Stimulated activated CD8-positive, alpha-beta memory T cell treated with anti-CD3 and anti-CD28 coated beads, Interleukin-7, amount 100 ng/mL, for 24 hours (primary cell): Measurements from ENCODE around the gene ULK4.

Experiments used
- DNase-seq: peaks from one replicate; pipeline ENCODE4 v3.0.0-alpha.2; 2020; ENCODE audit warnings: low read depth

Gene ULK4

DNA sequence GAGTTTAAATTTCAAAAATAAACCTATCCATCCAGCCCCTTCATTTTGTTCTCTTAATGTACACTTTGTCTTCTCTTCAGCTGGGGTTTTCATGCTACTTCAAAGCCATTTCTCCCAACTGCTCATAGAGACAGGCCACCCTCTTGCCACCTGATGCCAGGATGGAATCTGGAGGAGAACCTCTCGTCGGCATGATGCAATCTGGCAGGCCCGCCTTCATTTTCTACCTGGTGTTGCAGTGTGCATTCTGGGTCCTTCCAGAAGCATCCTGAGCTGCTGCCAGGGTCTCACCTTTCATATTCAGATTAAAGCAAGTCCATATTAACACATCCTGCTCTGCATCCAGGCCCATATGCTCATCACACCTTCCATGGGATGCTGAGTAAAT, 701.8 kb downstream of the ULK4 start:
- no peak for DNase-seq

DNA sequence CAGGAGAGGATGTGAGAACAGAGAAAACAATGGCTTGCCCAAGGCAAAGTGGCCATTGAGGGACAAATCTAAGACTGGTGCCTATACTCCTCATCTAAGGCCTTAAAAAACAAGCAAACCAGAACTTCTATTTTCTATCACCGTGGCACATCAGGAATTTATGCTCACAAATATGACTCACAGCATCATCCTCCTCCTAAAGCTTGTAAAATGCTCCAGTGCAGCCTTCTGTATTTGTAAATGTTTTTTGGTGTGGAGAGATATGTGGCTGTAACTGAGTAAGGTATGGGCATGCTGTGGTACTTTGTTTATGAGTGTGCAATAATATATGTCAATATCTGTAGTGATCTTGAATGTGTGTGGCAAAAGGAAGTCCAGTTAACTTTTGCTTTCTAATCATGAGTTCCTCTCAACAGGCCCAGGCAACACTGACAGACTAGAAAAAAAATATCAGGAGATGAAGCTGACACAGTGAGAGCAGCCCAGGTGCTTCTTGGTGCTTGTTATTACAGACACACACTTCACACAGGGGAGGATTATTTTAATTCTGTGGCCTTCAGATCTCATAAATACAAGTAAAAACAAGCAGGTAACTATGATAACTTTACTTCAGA, 702.3 kb downstream of the ULK4 start:
- DNase-seq: no peak

DNA sequence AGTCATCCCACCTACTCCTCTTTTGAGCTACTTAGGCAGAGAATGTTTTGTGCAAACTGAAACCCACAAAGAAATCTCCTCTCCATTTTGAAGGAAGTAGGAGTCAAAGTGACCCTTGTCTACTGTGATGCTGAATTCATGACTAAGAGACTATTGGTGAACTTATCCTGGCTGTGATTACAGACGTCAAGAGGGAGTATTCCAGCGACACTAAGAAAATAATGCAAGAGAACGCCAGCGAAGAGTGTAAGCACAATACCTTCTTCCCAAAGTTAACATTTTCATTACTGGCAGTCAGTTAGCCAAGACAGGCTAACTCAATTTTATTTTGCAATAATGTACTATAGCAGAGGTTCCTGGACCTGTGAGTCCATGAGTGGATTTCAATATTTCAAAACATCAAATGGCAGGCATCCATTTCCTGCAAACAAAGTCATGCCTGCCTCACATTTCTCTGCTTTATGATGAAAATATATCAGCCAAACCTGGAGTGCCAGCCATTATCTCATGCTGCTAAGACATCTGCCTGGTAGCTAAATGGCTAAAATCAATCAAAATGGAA, 703.6 kb downstream of the ULK4 start:
- DNase-seq: no peak

DNA sequence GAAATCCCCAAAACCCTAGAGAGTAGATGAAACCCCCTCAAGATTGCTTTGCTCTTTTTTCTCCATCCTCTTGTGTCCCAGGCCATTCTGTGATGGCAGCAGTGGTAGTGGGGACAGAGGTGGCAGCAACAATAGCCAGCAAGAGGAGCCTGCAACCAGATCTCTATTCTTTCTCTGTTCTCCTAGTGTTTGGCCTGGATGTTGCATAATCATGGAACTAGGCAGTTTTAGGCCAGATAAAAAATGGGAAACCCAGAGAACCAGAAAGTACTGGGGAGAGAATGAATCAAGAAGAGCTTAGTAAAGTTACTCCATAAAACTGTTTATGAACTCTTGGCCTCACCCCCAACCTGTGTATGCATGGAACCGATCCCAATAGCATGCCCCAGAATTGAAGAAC, 710.3 kb downstream of the ULK4 start:
- no peak for DNase-seq

DNA sequence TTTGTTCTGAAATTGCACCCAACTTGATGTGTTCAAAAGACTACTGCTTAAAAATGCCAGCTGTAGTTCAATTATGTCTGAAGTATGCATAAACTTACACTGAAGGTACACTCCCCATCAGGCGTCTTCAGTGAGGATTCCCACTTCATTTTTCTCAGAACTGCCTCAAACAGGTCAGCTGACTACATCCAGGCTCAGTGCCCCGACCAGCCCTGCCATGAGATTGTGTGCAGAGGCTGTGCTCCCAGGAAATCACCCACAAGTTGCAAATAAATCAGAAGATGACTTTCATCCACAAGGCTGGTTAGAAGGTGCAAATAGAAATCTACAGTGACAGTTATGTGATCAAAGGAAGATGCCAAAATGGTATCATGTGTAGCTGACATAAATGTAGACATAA, 711.1 kb downstream of the ULK4 start:
- no peak for DNase-seq

DNA sequence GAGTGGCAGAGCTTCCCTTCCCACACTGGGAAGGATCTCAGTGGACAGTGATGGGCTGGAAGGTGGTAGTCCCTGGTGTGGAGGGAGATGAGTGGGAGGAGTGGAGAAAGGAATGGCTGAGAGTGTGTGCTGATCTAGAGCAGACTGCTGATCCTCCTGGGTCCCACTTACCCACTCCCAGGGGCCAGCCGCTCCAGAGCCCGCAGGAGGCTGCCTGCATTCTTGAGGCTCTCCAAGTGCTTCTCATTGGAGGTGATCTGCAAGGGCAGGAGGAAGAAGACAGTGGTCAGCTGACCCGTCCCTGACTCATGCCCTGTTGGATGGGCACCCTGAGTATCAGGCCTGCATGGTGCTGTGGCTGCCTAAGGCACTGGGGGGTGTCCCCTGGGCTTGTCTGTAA, 712.6 kb downstream of the ULK4 start:
- no peak for DNase-seq

DNA sequence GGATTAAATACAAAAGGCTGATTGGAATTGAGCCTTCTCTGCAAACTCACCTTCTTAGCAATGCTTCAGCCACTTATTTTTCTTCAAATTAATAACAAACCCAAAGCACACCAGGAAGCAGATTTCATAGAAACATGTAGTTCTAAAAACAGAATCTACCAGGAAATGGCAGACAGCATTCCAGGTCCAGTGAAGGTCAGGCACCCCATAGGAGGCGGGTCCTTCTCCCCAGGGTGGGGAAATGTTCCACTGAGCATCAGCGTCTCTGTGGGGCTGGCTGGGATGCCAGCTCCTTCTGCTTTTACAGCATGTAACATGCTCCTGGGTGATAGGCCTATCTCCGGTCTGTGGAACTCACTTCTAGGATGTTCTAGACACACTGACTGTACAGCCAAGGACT, 713.4 kb downstream of the ULK4 start:
- DNase-seq: no peak

DNA sequence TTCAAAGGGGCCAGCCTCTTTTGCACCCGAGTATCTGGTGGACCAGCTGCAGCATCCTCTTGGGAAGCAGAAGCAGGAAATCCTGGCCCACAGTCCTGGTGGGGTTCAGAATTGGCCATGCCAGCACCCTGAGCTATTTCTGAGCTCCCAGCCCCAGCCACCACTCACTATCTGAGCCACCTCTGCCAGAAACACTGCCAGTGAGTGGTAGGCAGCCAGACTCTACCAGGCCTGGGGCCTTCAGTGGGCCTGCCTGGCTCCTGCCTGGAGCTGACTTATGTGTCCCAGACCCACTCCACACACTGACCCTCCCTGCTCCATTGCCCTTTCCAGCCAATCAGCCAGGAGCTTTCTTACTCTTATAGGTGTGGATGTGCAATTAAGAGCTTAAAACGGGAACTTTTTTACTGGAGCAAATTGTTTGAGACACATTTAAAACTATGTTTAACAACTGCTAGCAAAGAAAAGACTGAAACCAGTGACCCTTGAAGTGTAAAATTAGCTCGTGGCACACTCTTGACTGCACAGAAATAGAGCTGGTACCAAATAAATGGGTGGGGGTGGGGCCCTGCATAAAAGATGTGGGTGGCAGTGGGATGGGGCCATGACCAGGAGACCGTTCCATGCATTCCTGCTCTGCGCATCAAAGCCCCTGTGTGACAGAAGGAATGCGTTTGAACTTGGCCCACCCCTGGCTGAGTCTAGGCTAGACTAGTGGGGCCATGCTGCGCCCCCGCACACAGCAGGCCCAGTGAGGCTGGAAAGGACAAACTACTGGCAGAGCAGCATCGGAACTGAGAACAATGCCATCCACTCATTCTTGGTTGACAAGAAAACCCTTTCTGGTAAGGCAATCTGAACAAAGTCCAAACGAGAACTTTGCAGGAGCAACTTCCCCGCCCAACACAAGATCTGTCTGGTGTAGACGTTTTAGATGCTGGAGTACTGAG, 714.6 kb downstream of the ULK4 start:
- no peak for DNase-seq

DNA sequence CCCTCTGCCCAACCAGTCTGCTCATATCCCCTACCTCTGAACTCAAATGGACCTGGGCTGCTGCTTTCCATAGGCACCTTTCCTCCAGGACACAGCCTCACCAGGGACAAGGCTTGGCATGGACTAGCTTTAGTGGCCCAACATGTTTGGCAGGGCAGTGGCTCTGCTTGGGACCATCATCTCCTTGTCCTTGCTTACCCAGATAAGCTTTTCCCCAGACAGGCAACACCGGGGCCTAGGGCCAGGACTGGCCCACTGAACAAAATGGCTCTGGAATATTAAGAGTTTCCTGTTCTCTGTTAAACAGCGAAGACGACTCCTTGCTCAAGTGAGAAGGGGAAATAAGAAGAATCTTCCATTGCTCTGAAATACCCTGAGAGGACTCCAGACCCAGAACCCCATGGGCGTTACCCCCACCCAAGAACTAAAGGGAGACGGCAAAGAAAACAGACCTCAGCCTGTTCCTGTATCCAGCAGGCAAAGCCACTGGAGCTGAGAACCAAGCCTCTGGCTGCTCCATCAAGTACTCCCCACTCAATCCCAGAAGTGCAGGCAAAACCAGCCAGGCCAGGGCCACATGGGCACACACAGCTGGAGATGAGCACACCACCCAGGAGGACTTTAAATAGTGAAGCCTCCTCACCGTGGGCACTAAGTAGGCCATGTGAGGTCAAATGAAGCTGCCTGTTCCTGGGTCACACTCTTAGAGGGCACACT, 717.1 kb downstream of the ULK4 start:
- no peak for DNase-seq

DNA sequence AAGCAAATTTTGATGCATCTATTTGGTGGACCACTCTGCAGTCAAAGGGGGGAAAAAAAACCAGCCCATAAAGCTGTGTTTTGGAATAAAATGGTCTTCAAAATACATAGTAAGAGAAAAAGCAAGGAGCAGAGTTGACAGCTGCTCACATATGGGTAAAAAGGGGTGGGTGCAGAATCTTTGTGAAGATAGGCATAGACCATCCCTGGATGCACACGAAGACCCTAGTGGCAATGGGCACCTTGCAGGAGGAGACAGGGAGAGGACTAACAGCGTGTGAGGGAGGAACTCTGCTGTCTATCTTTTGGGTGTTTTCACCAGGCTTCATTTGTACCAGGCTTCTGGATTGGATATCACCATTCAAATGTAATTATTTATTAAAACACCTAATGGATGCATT, 718.7 kb downstream of the ULK4 start:
- no peak for DNase-seq

DNA sequence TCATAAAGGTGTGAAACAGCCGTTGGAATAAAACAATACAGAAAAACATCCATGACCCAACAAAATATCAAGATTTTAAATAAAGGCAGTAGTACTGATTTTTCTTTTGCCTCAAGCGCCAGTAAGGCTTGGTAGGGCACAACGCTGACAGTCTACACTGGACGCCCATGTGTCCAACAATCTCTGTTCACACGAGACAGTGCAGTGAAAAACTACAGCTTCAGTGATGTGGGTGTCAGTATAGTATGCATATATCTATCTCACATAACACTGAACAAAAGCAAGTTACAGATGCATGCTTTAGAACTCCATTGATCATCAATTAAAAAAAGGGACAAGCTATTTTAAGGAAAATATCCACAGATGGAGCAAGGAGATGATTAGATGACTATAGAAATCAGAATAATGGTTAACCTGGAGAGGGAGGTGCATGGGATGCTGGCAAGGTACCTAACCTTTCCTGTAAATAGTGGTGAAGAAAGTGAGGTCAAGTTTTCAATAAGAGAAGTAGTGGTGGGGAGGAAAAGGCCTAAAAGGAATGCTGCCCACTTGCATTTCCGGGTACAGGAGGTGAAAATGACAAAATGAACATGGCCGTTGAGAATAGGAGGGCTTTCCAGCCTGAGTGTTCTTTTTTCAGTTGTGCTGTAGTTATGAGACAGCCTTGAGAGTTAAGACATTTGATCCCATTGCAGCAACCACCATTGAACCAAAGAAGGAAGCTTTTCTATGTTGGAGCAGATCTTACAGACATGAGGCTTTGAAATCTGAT, 719.9 kb downstream of the ULK4 start:
- DNase-seq: no peak

DNA sequence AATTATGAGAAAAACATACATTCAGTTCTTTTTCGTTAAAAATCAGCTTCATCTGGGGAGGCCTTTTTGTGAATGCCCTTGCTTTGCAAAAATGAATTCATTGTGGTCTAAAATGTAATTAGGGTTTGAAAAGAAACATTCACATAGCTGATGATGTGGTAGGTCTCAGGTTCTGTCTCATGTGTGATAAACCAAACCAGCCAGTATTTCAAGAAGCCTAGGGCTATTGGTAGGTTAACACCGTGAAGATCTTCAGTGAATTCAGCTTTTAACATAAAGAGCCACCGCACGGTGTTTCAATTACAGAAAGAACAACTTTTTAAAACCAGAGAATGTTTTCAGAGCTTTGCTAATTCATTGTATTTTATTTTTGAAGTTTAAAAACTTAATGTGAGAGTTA, 720.7 kb downstream of the ULK4 start:
- DNase-seq: no peak

DNA sequence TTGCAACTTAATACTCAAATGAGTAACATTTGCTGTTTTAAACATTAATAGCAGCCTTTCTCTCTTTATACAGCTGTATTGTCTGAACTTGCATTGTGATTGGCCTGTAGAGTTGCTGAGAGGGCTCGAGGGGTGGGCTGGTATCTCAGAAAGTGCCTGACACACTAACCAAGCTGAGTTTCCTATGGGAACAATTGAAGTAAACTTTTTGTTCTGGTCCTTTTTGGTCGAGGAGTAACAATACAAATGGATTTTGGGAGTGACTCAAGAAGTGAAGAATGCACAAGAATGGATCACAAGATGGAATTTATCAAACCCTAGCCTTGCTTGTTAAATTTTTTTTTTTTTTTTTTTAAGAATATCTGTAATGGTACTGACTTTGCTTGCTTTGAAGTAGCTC, 722.3 kb downstream of the ULK4 start:
- no peak for DNase-seq

DNA sequence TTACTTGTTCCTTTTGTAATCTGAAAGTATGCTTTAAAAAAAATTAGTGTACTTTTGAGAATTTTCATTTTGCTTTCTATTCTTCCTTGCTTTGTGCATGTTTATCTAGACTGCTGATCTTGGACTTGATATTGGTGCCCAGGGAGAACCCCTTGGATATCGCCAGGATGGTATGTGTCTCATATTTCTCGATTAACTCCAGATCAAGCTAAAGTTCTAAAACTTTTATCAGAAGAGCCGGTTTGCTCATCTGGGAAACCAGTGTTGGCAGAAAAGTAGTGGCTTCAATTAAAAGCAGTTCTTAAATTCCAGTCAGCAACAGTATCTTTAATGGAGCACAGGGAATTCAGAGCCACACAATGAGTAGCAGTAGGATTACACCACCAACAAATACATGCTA, 724.0 kb downstream of the ULK4 start:
- no peak for DNase-seq

DNA sequence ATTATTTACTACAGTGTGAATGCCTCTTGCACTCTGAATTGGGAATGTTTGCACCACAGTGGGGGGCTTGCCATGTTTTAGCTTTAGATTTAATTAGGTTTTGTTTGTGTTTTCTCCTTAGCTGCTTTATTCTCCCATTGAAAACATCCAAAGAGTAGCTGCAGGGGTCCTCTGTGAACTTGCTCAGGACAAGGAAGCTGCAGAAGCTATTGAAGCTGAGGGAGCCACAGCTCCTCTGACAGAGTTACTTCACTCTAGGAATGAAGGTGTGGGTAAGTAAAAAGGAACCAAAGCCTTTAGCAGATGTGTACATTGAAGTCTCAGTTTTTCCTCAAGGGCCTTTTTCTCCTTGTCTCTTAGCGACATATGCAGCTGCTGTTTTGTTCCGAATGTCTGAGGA, 725.7 kb downstream of the ULK4 start:
- DNase-seq: no peak

DNA sequence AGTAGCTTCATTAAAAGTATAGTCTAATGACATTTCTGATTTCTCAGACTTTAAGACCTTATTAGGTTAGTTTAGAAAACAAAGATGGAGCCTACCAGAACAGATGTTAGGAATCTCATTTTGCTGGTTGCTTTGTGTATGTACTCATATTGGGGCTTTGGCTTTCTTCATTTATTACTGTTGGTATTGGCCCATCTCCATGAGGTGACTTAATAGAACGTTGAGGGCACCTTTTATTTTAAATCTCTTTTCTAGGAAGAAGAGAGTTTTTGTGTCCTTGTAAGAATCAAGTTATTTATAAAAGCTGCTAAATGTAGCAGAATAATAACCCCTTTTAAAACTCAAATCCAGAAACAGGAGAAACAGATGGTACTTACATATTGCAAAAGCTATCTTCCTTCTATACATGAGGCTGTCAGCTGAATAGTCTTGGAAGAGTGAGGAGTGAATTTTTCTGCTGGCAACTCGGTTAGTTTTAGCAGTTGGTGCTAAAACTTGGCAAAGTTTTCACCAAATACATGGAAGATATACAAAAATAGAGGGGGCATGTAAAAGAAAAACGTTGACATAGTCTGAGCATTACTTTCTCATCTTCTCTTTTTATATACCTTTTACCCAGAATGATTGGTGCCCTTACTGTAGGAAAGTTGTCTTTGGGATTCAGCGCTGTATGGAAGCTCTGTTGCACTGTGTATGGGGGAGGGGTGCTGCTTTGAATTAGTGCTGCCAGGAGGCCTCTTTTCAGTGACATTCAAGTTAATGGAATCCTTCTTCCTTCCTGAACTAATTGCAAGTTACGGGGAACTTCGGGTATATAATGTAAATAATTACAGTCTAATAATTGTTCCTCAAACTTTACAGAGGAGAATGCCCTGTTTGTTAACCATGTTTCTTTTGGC, 726.8 kb downstream of the ULK4 start:
- no peak for DNase-seq

DNA sequence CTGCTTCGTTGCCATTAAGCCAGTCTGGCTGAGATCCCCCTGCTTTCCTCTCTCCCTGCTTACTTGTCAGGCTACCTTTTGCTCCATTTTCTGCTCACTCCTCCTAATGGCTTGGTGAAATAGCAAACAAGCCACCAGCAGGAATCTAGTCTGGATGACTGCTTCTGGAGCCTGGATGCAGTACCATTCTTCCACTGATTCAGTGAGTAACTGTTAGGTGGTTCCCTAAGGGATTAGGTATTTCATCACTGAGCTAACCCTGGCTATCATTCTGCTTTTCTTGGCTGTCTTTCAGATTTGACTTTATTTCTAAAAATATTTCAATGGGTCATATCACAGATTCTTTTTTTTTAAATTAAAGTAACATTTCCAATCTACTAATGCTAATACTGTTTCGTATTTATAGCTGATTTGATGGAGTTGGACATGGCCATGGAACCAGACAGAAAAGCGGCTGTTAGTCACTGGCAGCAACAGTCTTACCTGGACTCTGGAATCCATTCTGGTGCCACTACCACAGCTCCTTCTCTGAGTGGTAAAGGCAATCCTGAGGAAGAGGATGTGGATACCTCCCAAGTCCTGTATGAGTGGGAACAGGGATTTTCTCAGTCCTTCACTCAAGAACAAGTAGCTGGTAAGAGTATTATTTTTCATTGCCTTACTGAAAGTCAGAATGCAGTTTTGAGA, 737.6 kb downstream of the ULK4 start:
- no peak for DNase-seq

DNA sequence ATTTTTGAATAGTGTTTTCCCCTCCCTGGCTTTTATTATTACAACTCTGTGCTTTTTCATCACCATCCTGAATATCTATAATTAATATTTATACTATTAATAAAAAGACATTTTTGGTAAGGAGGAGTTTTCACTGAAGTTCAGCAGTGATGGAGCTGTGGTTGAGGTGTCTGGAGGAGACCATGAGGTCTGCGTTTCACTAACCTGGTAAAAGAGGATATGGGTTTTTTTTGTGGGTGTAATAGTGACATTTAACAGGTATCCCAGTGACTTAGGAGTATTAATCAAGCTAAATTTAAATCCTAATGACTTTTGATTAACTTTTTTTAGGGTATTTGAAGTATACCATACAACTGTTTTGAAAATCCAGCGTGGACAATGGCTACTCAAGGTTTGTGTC, 738.2 kb downstream of the ULK4 start:
- DNase-seq: no peak

DNA sequence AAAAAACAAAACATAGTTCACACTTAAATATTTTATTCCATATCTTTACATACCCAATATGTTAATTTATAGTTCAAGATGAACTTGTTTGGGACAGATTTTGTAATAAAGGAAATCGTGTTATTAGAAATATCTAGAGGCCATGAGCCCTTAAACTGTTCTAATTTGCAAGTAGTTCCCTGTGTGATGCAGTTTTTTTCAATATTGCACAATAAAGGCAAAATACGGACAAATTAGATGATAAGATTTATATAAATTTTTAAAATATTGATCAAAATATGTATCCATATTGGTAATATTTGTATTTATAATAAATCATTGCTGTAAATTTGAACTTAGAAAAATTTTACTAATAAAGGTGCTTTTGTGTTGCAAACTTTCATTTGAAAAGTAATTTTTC, 738.8 kb downstream of the ULK4 start:
- no peak for DNase-seq

DNA sequence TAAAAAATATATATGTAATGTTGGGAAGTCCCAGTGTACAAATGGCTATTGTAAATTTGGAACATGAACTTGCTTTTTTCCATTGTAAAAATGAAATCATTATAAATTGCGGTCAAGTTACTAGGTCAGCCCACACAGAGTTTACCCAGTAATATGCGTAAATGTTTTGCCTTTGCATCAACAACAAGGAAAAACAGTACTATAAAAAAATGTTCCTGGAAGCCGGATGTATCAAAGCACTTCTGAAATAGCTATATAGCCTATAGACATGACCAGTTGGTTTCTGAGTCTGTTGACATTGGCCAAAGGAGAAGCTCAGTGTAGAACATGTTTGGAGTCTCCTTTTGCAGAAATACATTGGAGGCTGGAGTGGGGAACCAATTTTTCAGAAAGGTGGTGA, 739.4 kb downstream of the ULK4 start:
- no peak for DNase-seq
